HG02571 (cell line): Measurements from ENCODE around the gene DAPK3.
"Not testable (repeated sequence)": the region's sequence is repeated elsewhere in the genome, so short reads cannot be mapped to it uniquely, and the experiment has no call there.

Source experiments
- ATAC-seq: cut with Tn5 transposase; IDR thresholded peaks from one replicate; pipeline ENCODE4 v1.9.1; 2021; ENCODE audit warnings: mild to moderate bottlenecking, moderate library complexity; ENCODE audit not compliant: unreplicated experiment

The DAPK3 gene

GRCh38 chr19:4005436-4005835 lies 34.5 kb upstream of the DAPK3 start:
- not testable (repeated sequence) for ATAC-seq

- not testable (repeated sequence) for ATAC-seq
These were observed 29.9 kb upstream of the DAPK3 start for GRCh38 chr19:4000798-4001197.

GRCh38 chr19:3998667-3999412 lies 27.9 kb upstream of the DAPK3 start:
- not testable (repeated sequence) for ATAC-seq

- no peak for ATAC-seq
These were observed 24.7 kb upstream of the DAPK3 start for GRCh38 chr19:3995607-3996006.

GRCh38 chr19:3990815-3991117 lies 19.9 kb upstream of the DAPK3 start:
- no peak for ATAC-seq

- no peak for ATAC-seq
These were observed 16.9 kb upstream of the DAPK3 start for GRCh38 chr19:3987619-3988371.

- no peak for ATAC-seq
These were observed 15.6 kb upstream of the DAPK3 start for GRCh38 chr19:3986260-3987041.

- no peak for ATAC-seq
These were observed 14.9 kb upstream of the DAPK3 start for GRCh38 chr19:3985643-3986259.

GRCh38 chr19:3984908-3985642 lies 14.2 kb upstream of the DAPK3 start, which contains the start of gene EEF2:
Gene EEF2 (minus strand): TSS chr19:3985463. CDS start chr19:3985380, 83 bp downstream.
- no peak for ATAC-seq

- ATAC-seq: no peak
These were observed 13.6 kb upstream of the DAPK3 start for GRCh38 chr19:3984584-3984907.

- ATAC-seq: no peak
These were observed 13.2 kb upstream of the DAPK3 start for GRCh38 chr19:3983936-3984583.

- ATAC-seq: no peak
These were observed 12.6 kb upstream of the DAPK3 start for GRCh38 chr19:3983542-3983914.

- ATAC-seq: no peak
These were observed 12.0 kb upstream of the DAPK3 start for GRCh38 chr19:3982701-3983541.

- ATAC-seq: no peak
These were observed 11.1 kb upstream of the DAPK3 start for GRCh38 chr19:3981736-3982681.

- ATAC-seq: no peak
These were observed 10.5 kb upstream of the DAPK3 start for GRCh38 chr19:3981373-3981735.

- no peak for ATAC-seq
These were observed 9.7 kb upstream of the DAPK3 start for GRCh38 chr19:3980353-3981251.

- no peak for ATAC-seq
These were observed 8.9 kb upstream of the DAPK3 start for GRCh38 chr19:3979674-3980352.
